AML-193 (cell line): ENCODE data around the gene FLOT1.
"Not testable (repeated sequence)": the region's sequence is repeated elsewhere in the genome, so short reads cannot be mapped to it uniquely, and the experiment has no call there.

Source experiments
- DNase-seq, 2 experiments: peaks; one replicate each; lab custom pipeline; 2025; lab: John Stamatoyannopoulos, UW

FLOT1 gene

GRCh38 chr6:30767158-30767943, 24.9 kb upstream of the FLOT1 start:
- no peak for DNase-seq

- DNase-seq, result no peak
Observed at GRCh38 chr6:30766461-30767157, 24.1 kb upstream of the FLOT1 start.

- DNase-seq, result not testable (repeated sequence)
Observed at GRCh38 chr6:30765495-30765894, 23.0 kb upstream of the FLOT1 start.

- not testable (repeated sequence) for DNase-seq
Observed at GRCh38 chr6:30764490-30765043, 22.1 kb upstream of the FLOT1 start.

- DNase-seq, result no peak
Observed at GRCh38 chr6:30763618-30764489, 21.4 kb upstream of the FLOT1 start.

- DNase-seq, result no peak
Observed at GRCh38 chr6:30763155-30763617, 20.7 kb upstream of the FLOT1 start.

GRCh38 chr6:30761791-30762429, 19.4 kb upstream of the FLOT1 start:
- DNase-seq, result no peak

GRCh38 chr6:30760549-30760948, 18.1 kb upstream of the FLOT1 start:
- no peak for DNase-seq

- no peak for DNase-seq
Observed at GRCh38 chr6:30759575-30760239, 17.2 kb upstream of the FLOT1 start.

- DNase-seq, result no peak
Observed at GRCh38 chr6:30757261-30757904, 14.9 kb upstream of the FLOT1 start.

GRCh38 chr6:30756405-30757003, 14.0 kb upstream of the FLOT1 start:
- not testable (repeated sequence) for DNase-seq

GRCh38 chr6:30754631-30755030, 12.1 kb upstream of the FLOT1 start:
- no peak for DNase-seq

- peak; percentile 65 to 81 for DNase-seq
Observed at GRCh38 chr6:30752157-30752927, 9.9 kb upstream of the FLOT1 start.

- no peak for DNase-seq
Observed at GRCh38 chr6:30750379-30750668, 7.8 kb upstream of the FLOT1 start.

GRCh38 chr6:30749554-30750378, 7.3 kb upstream of the FLOT1 start:
- DNase-seq, result no peak

GRCh38 chr6:30748851-30749540, 6.5 kb upstream of the FLOT1 start:
- no peak for DNase-seq

- DNase-seq, result no peak
Observed at GRCh38 chr6:30747902-30748769, 5.6 kb upstream of the FLOT1 start.
